ENCODE measurements around the gene MALAT1.

DNA sequence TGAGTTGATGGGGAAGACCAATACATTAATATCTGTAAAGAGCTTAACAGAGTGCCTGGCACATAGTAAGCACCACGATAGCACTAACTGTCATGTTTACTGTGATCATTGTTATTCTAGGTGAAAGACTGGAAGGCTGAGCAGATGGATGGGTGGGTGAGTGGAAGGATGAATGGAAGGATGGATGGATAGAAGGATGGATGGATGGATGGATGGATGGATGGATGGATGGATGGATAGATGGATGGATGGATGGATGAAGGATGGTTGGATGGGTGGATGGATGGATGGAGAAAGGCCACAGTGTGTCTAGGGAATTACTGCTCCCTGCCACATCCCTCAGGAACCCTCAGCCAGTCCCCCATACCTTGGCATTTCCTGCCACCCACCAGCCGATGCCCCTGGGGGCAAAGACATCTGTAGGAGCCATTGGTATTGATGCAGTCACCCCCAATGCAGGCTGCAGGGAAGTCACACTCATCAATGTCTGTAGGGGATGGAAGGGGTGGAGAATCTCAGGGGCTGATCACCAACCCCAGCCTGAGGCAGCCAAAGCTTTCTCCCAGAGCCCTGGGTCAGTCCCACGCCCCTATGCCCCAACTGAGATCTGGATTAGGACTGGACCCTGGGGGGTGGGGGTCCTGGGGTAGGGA, 44.0 kb downstream of the MALAT1 start:
- TF ChIP-seq, protein P1, sequence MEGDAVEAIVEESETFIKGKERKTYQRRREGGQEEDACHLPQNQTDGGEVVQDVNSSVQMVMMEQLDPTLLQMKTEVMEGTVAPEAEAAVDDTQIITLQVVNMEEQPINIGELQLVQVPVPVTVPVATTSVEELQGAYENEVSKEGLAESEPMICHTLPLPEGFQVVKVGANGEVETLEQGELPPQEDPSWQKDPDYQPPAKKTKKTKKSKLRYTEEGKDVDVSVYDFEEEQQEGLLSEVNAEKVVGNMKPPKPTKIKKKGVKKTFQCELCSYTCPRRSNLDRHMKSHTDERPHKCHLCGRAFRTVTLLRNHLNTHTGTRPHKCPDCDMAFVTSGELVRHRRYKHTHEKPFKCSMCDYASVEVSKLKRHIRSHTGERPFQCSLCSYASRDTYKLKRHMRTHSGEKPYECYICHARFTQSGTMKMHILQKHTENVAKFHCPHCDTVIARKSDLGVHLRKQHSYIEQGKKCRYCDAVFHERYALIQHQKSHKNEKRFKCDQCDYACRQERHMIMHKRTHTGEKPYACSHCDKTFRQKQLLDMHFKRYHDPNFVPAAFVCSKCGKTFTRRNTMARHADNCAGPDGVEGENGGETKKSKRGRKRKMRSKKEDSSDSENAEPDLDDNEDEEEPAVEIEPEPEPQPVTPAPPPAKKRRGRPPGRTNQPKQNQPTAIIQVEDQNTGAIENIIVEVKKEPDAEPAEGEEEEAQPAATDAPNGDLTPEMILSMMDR (conservative IDR thresholded peaks at IDR 0.05 in 1 of 2, IDR thresholded peaks at IDR 0.05 in 1 of 2; ENCODE audit: extremely low read depth in 1 of 2, insufficient read depth in 1 of 2, low read depth in 1 of 2, low read length in 2 of 2) = no peak
- no peak for TF ChIP-seq EZH2 (IDR thresholded peaks at IDR 0.05; ENCODE audit: borderline replicate concordance, low read length)

Measured in mammary epithelial cell (primary cell).